DLD1 (cell line): Measurements from ENCODE around the gene BANF1.
"Not testable (repeated sequence)": the region's sequence is repeated elsewhere in the genome, so short reads cannot be mapped to it uniquely, and the experiment has no call there.

Experiments
- in situ Hi-C: cut with HindIII; loops from 2 replicates; pipeline ENCODE4 v1.10.0; 2017; ENCODE audit warnings: low sequenced_read_pairs

Gene BANF1

GRCh38 chr11:66010036-66010435, 7.7 kb downstream of the BANF1 start:
- in situ Hi-C loops = not testable (repeated sequence)

GRCh38 chr11:66011239-66011784, 9.0 kb downstream of the BANF1 start:
- in situ Hi-C loops = no loop called here

DNA sequence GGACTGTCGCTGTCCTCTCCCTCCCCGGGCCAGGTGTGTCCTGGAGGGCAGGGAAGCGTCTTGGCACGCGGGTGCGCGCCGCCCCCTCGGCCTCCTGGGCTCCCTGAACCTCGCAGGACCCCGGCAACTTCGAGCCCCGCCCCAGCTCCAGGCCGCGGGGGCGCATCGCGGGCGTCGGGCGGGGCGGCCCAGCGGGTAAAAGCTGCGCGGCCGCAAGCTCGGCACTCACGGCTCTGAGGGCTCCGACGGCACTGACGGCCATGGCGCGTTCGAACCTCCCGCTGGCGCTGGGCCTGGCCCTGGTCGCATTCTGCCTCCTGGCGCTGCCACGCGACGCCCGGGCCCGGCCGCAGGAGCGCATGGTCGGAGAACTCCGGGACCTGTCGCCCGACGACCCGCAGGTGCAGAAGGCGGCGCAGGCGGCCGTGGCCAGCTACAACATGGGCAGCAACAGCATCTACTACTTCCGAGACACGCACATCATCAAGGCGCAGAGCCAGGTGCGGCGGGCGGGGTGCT, 9.5 kb downstream of the BANF1 start, which contains the start of gene CST6:
TSS of gene CST6 (plus strand) at position 224 of the 519 bp plus-strand sequence. CDS start at position 261, 37 bp downstream.
- in situ Hi-C loops = no loop called here

DNA sequence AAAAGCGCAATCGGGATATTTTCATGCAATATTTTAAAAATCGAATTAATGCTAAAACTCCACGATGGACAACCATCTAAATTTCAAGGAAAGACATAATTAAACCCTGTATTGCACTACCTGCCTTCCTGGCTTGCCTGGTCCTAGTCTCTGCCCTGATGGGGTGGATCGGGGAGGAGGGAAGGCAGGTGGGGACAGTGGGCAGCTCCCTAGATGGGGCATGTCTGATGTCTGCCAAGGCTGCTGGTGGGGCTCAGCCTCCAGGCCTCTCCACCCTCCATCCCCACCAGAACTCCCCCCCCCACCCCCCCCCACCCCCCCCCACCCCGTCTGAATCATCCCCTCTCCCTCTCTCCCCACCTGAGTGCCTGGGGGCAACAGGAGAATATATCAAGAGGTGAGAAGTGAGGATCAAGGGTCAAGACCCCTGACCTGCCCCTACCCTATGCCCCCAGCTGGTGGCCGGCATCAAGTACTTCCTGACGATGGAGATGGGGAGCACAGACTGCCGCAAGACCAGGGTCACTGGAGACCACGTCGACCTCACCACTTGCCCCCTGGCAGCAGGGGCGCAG, 10.2 kb downstream of the BANF1 start:
- in situ Hi-C loops = no loop called here

DNA sequence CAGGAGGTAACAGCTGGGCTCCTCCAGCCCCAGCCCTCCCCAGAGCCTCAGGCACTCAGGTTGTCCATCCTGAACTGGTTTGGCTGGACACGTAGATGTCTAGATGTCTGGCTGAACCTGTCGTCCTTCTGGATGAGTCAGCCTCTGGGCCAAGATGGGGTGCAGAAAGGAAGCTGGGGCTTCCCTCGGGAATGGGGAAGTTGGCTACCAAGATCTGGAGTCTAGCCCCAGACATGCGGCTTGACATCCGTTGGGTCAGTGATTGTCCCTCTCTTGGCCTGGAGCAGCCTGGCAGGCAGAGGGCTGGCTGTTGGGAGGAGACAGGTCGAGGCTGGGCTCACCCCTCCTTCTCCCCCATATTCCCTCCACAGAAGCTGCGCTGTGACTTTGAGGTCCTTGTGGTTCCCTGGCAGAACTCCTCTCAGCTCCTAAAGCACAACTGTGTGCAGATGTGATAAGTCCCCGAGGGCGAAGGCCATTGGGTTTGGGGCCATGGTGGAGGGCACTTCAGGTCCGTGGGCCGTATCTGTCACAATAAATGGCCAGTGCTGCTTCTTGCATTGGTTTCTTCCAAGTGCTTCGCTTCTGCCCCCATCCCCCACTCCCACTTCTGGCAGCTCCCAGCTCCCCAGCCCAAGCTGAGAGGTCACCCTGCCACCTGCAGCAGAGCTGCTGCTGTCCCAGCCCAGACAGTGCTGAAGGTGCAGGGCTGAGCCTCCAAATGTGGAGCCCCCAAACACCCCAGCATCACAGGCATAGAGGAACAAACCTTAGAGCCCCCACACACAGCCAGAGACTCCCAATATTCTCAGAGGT, 10.9 kb downstream of the BANF1 start:
- in situ Hi-C loops = no loop called here

DNA sequence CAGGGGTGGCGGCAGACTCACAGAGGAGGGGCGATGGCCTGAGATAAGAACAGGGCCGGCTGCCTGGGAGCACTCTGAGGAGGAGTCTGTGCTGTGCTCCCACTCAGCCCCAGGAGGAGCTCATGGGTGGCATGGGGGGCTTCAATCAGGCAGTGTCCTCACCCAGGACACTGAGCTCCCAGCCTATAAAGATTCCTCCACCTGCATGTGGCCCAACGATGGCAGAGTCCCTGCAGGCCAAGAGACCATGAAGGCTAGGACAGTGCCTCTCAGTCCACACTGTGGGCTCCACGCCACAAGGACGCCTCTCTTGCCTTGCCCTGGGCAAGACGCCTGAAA, 11.4 kb downstream of the BANF1 start:
- in situ Hi-C loops = no loop called here

DNA sequence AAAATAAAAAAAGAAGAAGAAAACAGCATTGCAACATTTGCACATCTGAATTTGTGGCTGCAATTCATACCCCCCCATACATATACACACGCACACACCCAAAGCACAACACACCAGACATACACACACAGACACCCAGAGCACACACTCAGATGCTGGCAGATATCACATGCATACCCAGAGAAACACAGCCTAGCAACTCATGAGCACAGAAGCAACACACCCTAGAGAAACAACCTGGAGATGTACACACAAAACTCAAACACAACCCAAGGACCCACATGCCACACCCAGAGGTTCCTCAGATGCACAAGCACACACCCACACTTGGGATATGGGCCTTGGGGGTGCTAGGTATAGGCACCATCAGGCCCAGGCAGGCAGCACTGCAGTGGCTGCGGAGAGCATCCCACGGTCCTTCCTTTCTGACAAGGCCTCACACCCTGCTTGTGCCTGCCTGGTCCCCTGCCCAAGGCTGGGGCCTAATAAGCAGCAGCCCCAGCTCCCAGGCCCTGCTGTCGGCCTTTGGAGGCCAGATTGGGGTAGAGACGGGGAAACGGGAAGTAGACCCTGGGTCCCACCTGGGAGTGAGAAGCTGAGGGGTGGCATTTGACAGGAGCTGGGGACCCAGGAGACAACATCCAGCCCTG, 12.6 kb downstream of the BANF1 start:
- in situ Hi-C loops = no loop called here

DNA sequence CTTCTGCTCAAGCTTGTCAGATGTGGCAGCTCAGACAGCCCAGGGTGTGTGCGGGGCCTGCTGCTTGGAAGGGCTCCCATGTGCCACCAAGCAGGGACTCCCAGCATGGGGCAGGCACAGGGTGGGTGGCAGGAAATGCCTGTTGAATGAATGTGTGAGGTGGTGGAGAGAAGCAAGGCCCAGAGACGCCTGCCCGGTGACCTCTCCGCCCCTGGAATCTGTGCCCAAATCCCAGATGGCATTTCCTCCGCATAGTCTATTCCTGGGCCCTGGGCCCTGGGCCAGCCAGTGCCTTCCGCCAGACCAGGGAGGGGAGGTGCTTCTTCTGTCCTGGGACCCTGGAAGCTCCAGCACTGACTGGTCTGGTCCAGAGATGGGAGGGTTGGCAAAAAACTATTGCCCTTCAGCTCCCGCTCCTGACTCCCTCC, 13.2 kb downstream of the BANF1 start:
- in situ Hi-C loops = no loop called here

- in situ Hi-C loops = no loop called here
Observed at GRCh38 chr11:66015936-66016792, 13.9 kb downstream of the BANF1 start.

GRCh38 chr11:66016793-66017177, 14.5 kb downstream of the BANF1 start:
- in situ Hi-C loops = no loop called here

GRCh38 chr11:66017321-66017720, 15.0 kb downstream of the BANF1 start:
- in situ Hi-C loops = no loop called here

GRCh38 chr11:66020212-66020611, 17.9 kb downstream of the BANF1 start:
- in situ Hi-C loops = no loop called here

GRCh38 chr11:66020618-66021357, 18.5 kb downstream of the BANF1 start:
- in situ Hi-C loops = no loop called here

DNA sequence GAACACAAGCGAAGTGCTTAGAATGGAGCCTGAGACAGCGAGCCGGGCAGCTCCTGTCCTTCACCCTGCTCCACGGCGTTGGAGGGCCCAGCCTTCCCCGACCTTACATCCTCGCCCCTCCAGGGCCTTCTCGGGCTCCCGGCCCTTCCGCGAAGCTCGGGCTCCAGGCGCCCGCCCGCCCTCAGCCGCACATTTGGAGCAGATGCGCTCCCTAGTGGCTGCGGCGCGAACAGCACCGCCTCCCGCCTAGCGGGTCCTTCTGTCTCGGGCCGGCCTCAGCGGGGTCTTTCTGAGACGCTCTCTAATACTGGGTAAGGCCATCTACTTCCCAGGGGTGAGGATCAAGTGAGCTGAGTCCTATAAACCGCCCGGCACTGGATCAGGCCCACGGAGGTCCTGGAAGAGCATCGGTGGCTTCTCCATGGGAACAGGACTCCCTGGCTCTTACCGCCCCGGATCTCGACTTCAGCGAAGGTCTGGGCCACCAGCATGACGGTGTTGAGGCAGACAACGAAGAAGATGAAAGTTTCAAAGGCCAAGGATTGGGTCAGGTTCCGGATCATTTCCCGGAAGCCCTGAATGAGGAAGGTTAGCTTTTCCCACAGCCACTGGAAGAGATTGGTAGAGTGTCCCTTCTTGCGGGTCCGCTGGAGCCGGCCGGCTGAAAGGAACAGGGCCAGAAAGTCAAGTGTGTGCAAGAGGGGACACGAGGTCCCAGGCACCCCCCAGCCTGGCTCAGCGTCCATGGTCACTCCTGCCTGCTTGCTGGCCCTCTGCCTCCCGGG, 20.3 kb downstream of the BANF1 start:
- in situ Hi-C loops = no loop called here

DNA sequence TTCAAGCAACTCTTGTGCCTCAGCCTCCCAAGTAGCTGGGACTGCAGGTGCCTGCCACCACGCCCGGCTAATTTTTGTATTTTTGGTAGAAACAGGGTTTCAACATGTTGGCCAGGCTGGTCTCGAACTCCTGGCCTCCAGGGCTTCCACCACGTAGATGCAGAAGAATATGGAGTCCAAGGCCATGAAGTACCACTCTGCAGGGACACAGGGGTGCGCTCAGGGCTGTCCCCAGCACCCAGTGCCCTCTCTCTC, 20.8 kb downstream of the BANF1 start:
- in situ Hi-C loops = not testable (repeated sequence)

- in situ Hi-C loops = no loop called here
Observed at GRCh38 chr11:66026017-66026529, 23.8 kb downstream of the BANF1 start, which contains the start of gene CATSPER1. Gene CATSPER1, minus strand, starts transcription at chr11:66026479. Its CDS starts 100 bp downstream, at chr11:66026379.

GRCh38 chr11:66032957-66033735, 30.8 kb downstream of the BANF1 start:
- in situ Hi-C loops = no loop called here

DNA sequence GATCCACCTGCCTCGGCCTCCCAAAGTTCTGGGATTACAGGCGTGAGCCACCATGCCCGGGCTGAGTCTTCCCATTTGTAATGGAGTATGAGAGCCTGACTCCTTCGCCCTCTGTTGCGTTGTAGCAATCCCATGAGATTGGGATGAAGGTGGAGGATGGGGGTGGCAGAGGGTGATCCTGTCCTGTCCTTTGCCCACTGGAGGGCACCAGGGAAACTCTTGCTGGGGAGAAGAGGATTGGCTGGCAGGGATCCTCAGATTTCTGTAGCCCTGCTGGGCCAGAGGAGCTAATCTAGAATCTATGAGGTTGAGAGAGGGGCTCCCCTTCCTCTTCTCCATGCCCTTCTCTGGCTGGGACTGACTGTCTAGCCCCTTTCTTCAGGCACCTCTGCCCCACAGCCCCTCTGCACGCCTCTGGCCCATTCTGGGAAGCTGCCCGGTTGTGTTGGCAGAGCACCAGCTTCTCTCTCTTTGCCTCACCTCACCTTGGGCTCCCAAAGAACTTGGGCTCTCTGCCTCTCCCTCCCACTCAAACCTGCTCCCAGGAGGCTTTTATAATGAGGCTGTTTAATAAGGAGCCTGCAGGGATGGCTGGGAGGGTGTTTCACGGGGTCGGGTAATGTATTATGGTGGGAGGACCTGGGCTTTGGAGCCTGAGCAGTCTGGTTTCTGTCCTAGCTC, 33.5 kb downstream of the BANF1 start:
- in situ Hi-C loops = no loop called here
